Natural killer cell (primary cell): Measurements from ENCODE around the gene ARRDC5. TPM values are rescaled to one million over a fixed set of nuclear protein-coding genes. Genes with fewer than 3 reads are reported as not detected.

Source experiments
- ATAC-seq, 3 donors: fragments of 150-1000 bp in 2 of 3; fragments of 200-7000 bp in 1 of 3; cut with Tn5 transposase; 1 replicate in 1 of 3; 2 replicates in 2 of 3; pipeline ENCODE4 v1.10.0; 2021; ENCODE audit warnings: mild to moderate bottlenecking in 2 of 3, moderate library complexity in 2 of 3
- DNase-seq, 2 donors: peaks; one replicate each; pipeline versions ENCODE4 v3.0.0 to v3.0.0-alpha.2; 2013 to 2021; ENCODE audit warnings: mixed read lengths in 1 of 2
- H3K27ac ChIP-seq: one replicate; pipeline ENCODE4 v1.5.1; 2013; ENCODE audit warnings: mild to moderate bottlenecking, low read length
- H3K27me3 ChIP-seq: one replicate; pipeline ENCODE4 v1.6.1; 2013; ENCODE audit warnings: low read length; ENCODE audit not compliant: control insufficient read depth, insufficient read depth
- H3K36me3 ChIP-seq: one replicate; pipeline ENCODE4 v1.6.1; 2013; ENCODE audit warnings: low read length; ENCODE audit not compliant: control insufficient read depth, insufficient read depth
- H3K4me1 ChIP-seq: one replicate; pipeline ENCODE4 v1.6.1; 2013; ENCODE audit warnings: low read length; ENCODE audit not compliant: control insufficient read depth, insufficient read depth
- H3K4me3 ChIP-seq: one replicate; pipeline ENCODE4 v1.5.1; 2013; ENCODE audit warnings: low read length
- H3K9me3 ChIP-seq: one replicate; pipeline ENCODE4 v1.6.1; 2013; ENCODE audit warnings: low read length; ENCODE audit not compliant: control insufficient read depth, insufficient read depth
- H3K27ac Mint-ChIP-seq, 2 donors: one replicate each; pipeline ENCODE4 v1.8.0; 2022; ENCODE audit warnings: mild to moderate bottlenecking in 2 of 2, mixed read lengths in 2 of 2, moderate library complexity in 1 of 2
- H3K27me3 Mint-ChIP-seq, 2 donors: one replicate each; pipeline ENCODE4 v1.8.0; 2022; ENCODE audit warnings: low read depth in 2 of 2, mixed read lengths in 2 of 2
- H3K36me3 Mint-ChIP-seq: one replicate; pipeline ENCODE4 v1.8.0; 2022; ENCODE audit warnings: mixed read lengths
- H3K4me1 Mint-ChIP-seq, 2 donors: one replicate each; pipeline ENCODE4 v1.8.0; 2022; ENCODE audit warnings: mixed read lengths in 2 of 2
- H3K4me3 Mint-ChIP-seq: one replicate; pipeline ENCODE4 v1.8.0; 2022; ENCODE audit warnings: mild to moderate bottlenecking, moderate library complexity, mixed read lengths
- H3K9me3 Mint-ChIP-seq, 2 donors: one replicate each; pipeline ENCODE4 v1.8.0; 2022; ENCODE audit warnings: mixed read lengths in 2 of 2
- CTCF ChIP-seq: fragments of 200-600 bp; IDR thresholded peaks from one replicate; pipeline ENCODE4 v1.8.0; 2022; ENCODE audit warnings: antibody characterized with exemption
- WGBS: methylation state at CpG from one replicate; pipeline ENCODE4 v1.1.7; 2013; ENCODE audit warnings: missing lambda C conversion rate; ENCODE audit not compliant: insufficient coverage; 5-methylcytosine and 5-hydroxymethylcytosine counted together
- intact Hi-C: fragments of 100-400 bp; cut with micrococcal nuclease; formaldehyde crosslinking; loops from one replicate; pipeline ENCODE4 v1.14.2; 2022
- total RNA-seq, 4 donors: library from RNA; stranded (reverse); fragments of 120-200 nt in 1 of 4; gene quantifications; one replicate each; pipeline versions ENCODE4 v1.2.3 to v1.2.4, GENCODE V29; 2013 to 2022

Gene ARRDC5
- total RNA-seq, 3 donors from 2014 or later (not counting 1 experiment from before 2014, with no cell fraction given): 5.9 to 13.0 (median 8.8) TPM

- Histone ChIP-seq H3K36me3 (no peaks in the 10 kb centered on the region), H3K4me3 (no peak overlapping the region), H3K9me3 (no peaks in the 10 kb centered on the region), H3K4me1 (peaks cover 26% of the 10 kb centered on the region), H3K27ac (no peak overlapping the region), H3K27me3 (no peaks in the 10 kb centered on the region)
- TF ChIP-seq CTCF: no peak
- H3K36me3 Mint-ChIP-seq: no peaks in the 10 kb centered on the region
- H3K4me3 Mint-ChIP-seq: peak overlapping the region; percentile 81
- peaks cover 6 to 13% of the 10 kb centered on the region in 2 donors for H3K4me1 Mint-ChIP-seq
- ATAC-seq (no peak), DNase-seq (no peak)
- no peaks in the 10 kb centered on the region for H3K27me3 Mint-ChIP-seq
- intact Hi-C loops: no loop called here
- WGBS: 80% methylated on average over 9 of the region's 10 CpGs
- H3K27ac Mint-ChIP-seq: peak overlapping the region; percentile 69 to 73
- no peaks in the 10 kb centered on the region for H3K9me3 Mint-ChIP-seq
Observed at GRCh38 chr19:4868286-4868834, 34.3 kb downstream of the ARRDC5 start.

GRCh38 chr19:4867534-4868285, 35.0 kb downstream of the ARRDC5 start, which contains the start of gene PLIN3:
Gene PLIN3 (minus strand): TSS chr19:4867667. CDS start chr19:4861394, 6,273 bp downstream.
- peaks cover 26% of the 10 kb centered on the region for H3K4me1 ChIP-seq
- no peaks in the 10 kb centered on the region for H3K9me3 Mint-ChIP-seq
- no peaks in the 10 kb centered on the region for H3K36me3 ChIP-seq
- H3K4me1 Mint-ChIP-seq: peaks cover 6 to 11% of the 10 kb centered on the region in 2 donors
- H3K9me3 ChIP-seq: no peaks in the 10 kb centered on the region
- 5% methylated on average over 46 of the region's 46 CpGs for WGBS
- peak within 1 kb of the TSS; percentile 81 for H3K4me3 Mint-ChIP-seq
- H3K4me3 ChIP-seq: peak within 1 kb of the TSS; percentile 75
- no peak for TF ChIP-seq CTCF
- no peaks in the 10 kb centered on the region for H3K27me3 Mint-ChIP-seq
- DNase-seq (peak; percentile 89 to 92), ATAC-seq (peak; percentile 95 to 97 (median 96))
- intact Hi-C loops: no loop called here
- no peaks in the 10 kb centered on the region for H3K27me3 ChIP-seq
- peak within 1 kb of the TSS; percentile 53 for H3K27ac ChIP-seq
- H3K36me3 Mint-ChIP-seq: no peaks in the 10 kb centered on the region
- peak within 1 kb of the TSS; percentile 69 to 73 for H3K27ac Mint-ChIP-seq

DNA sequence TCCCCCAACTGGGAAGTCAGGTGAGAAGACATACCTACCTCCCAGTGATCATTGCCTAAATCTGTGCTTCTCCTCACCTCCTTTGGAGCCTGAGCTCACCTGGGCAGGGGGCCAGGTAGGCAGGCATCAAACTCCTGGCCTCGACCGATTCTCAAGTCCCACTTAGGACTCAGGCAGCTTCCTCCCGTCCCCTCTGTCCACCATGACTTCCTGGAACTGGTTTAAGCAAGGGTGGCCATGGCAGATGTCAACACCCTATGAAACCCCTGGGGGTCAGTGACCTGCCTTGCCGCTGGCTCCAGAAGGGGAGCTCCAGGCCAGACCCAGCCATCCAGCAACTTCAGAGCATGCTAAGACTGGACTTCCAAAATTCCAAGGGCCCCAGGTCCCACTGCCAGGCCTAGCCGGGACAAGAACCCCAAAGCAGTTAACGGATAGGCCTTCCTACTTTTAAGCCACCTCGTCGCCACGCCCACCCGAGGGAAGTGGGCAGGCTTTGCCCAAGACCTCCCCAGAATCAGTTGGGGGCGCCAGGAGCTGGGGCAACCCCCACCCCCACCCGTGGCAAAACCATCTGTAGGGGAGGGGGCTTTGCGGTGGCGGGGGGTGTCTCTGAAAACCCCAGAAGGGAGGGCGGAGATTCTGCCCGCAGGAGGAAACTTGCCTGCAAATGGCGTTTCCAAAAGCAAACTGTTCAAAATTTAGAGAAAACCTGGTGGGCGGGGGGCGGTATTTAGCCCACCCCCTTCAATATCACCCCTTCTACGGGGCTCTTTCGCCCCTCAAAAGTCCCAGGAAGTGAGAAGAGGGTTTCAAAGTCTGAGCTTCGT, 35.9 kb downstream of the ARRDC5 start:
- 6% methylated on average over 15 of the region's 22 CpGs for WGBS
- Mint-ChIP-seq H3K4me3 (peak overlapping the region; percentile 81), H3K4me1 (peaks cover 6 to 8% of the 10 kb centered on the region in 2 donors), H3K9me3 (no peaks in the 10 kb centered on the region), H3K36me3 (no peaks in the 10 kb centered on the region), H3K27ac (peak overlapping the region; percentile 21 to 73), H3K27me3 (no peaks in the 10 kb centered on the region)
- Histone ChIP-seq H3K36me3 (no peaks in the 10 kb centered on the region), H3K4me3 (peak overlapping the region; percentile 75), H3K27me3 (no peaks in the 10 kb centered on the region), H3K9me3 (no peaks in the 10 kb centered on the region), H3K27ac (peak overlapping the region; percentile 53), H3K4me1 (peaks cover 22% of the 10 kb centered on the region)
- peak; percentile 12 to 27 (median 19) for ATAC-seq
- DNase-seq: peak; percentile 49 to 73
- TF ChIP-seq CTCF: no peak
- intact Hi-C loops: no loop called here
